BLaER1 treated with 17β-estradiol and CSF1 and Interleukin-3, amounts not matched to agents 10 nM and 100 nM (cell line): ENCODE data around the gene NLGN1.

Experiments used
- H3K27ac ChIP-seq, 11 experiments: shearing (Covaris generic); formaldehyde crosslinking; 2 replicates each; pipeline ENCODE4 v1.8.1; 2022
- H3K27me3 ChIP-seq, 11 experiments: shearing (Covaris generic); formaldehyde crosslinking; 2 replicates each; pipeline ENCODE4 v1.8.1; 2022
- H3K36me3 ChIP-seq, 11 experiments: shearing (Covaris generic); formaldehyde crosslinking; 2 replicates each; pipeline ENCODE4 v1.8.1; 2022
- H3K4me1 ChIP-seq, 10 experiments: shearing (Covaris generic); formaldehyde crosslinking; 2 replicates each; pipeline ENCODE4 v1.8.1; 2022
- H3K4me2 ChIP-seq, 11 experiments: shearing (Covaris generic); formaldehyde crosslinking; 2 replicates each; pipeline ENCODE4 v1.8.1; 2022
- H3K4me3 ChIP-seq, 10 experiments: shearing (Covaris generic); formaldehyde crosslinking; 2 replicates each; pipeline ENCODE4 v1.8.1; 2022
- H3K9ac ChIP-seq, 11 experiments: shearing (Covaris generic); formaldehyde crosslinking; 2 replicates each; pipeline ENCODE4 v1.8.1; 2022
- H3K9me3 ChIP-seq, 11 experiments: shearing (Covaris generic); formaldehyde crosslinking; replicated peaks in 1 of 11; 2 replicates each; pipeline ENCODE4 v1.8.1; 2022
- H4K20me1 ChIP-seq, 11 experiments: shearing (Covaris generic); formaldehyde crosslinking; 2 replicates each; pipeline ENCODE4 v1.8.1; 2022
- Cebpa-rat ChIP-seq, 11 experiments: shearing (Covaris generic); IDR thresholded peaks; 2 replicates each; pipeline ENCODE4 v1.8.1; 2022

NLGN1 gene

GRCh38 chr3:174310475-174310983 lies 913.0 kb downstream of the NLGN1 start:
- H3K27me3 ChIP-seq: no peaks in the 10 kb centered on the region
- no peak overlapping the region for H3K4me2 ChIP-seq
- H3K36me3 ChIP-seq: no peaks in the 10 kb centered on the region
- H3K9me3 ChIP-seq: no peaks in the 10 kb centered on the region
- H3K27ac ChIP-seq: no peak overlapping the region
- H4K20me1 ChIP-seq: no peaks in the 10 kb centered on the region
- H3K9ac ChIP-seq: no peak overlapping the region
- TF ChIP-seq Cebpa-rat (IDR thresholded peaks at IDR 0.05): no peak
- no peak overlapping the region for H3K4me3 ChIP-seq
- H3K4me1 ChIP-seq: peaks cover 0 to 19% (median 0%) of the 10 kb centered on the region in 10 experiments; a peak in 4 of 20 replicates

DNA sequence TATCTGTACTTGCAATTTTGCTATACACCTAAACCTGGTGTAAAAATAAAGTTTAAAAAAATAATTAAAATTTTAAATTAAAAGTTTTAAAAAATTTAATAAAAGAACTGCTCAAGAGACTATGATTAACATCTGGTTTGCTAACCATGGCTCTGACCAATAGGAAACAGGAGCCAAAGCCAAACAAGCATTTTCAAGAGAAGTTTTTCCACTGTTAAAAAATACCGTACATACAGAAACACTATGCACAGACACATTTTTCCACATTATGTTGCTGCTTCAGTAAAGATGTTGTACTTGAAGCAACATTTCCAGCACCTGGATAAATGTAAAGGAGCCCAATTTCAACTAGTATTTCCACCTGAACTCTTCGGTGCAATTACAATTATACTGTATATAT lies 917.7 kb downstream of the NLGN1 start:
- Histone ChIP-seq H3K27ac (no peak overlapping the region), H3K4me2 (no peak overlapping the region), H3K4me3 (no peak overlapping the region), H3K9ac (no peak overlapping the region), H4K20me1 (no peaks in the 10 kb centered on the region), H3K27me3 (no peaks in the 10 kb centered on the region), H3K36me3 (no peaks in the 10 kb centered on the region), H3K4me1 (no peaks in the 10 kb centered on the region), H3K9me3 (peaks cover 0 to under 1% (median 0%) of the 10 kb centered on the region in 11 experiments; a peak in 2 of 22 replicates)
- no peak for TF ChIP-seq Cebpa-rat (IDR thresholded peaks at IDR 0.05)

DNA sequence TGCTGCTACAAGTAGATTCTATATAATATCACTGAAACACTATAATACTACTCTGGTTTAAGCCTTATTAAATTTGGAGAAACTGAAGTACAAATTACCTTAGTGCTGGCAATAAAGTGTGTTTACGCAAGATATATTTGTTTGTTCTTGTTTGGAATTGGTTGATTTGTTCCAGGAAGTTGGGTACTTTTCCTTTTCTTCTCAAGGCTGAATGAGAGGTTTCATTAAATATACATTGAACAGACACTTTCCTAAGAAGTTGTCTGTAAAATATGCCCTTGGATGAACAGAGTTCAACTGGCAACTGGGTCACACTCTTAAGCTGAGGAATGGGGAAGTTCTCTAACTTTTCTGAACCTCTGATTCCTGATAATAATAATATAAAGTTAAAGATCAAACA lies 919.5 kb downstream of the NLGN1 start:
- Histone ChIP-seq H3K4me1 (no peaks in the 10 kb centered on the region), H4K20me1 (no peaks in the 10 kb centered on the region), H3K9me3 (peaks cover 0 to 13% (median 4%) of the 10 kb centered on the region in 11 experiments; a peak in 7 of 22 replicates), H3K36me3 (no peaks in the 10 kb centered on the region), H3K4me3 (no peak overlapping the region), H3K27ac (no peak overlapping the region), H3K27me3 (no peaks in the 10 kb centered on the region), H3K4me2 (no peak overlapping the region), H3K9ac (no peak overlapping the region)
- no peak for TF ChIP-seq Cebpa-rat (IDR thresholded peaks at IDR 0.05)

DNA sequence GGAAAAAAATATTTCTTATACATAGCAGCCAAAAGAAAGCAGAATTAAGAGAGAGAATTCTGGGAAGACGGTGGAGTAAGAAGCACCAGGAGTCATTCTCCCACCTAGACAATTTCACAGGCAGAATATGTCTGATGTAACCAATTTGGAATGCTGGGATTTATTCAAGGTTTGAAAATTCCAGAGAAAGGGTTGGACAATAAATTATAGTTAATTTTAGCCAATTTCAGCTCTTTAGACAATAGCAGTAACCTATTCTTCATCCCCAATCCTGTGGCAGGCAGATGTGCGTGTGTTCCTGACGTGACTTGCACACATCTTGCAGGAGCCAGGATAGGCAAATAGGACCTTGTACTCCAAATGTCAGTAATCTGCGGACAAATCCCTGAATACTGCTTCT lies 920.6 kb downstream of the NLGN1 start:
- Histone ChIP-seq H3K4me1 (no peaks in the 10 kb centered on the region), H3K36me3 (no peaks in the 10 kb centered on the region), H3K9ac (no peak overlapping the region), H3K27ac (no peak overlapping the region), H3K27me3 (no peaks in the 10 kb centered on the region), H3K4me2 (no peak overlapping the region), H4K20me1 (no peaks in the 10 kb centered on the region), H3K9me3 (peaks cover 0 to 13% (median 4%) of the 10 kb centered on the region in 11 experiments; a peak in 7 of 22 replicates), H3K4me3 (no peak overlapping the region)
- TF ChIP-seq Cebpa-rat (IDR thresholded peaks at IDR 0.05): no peak

- H3K27me3 ChIP-seq: no peaks in the 10 kb centered on the region
- no peak for TF ChIP-seq Cebpa-rat (IDR thresholded peaks at IDR 0.05)
- no peaks in the 10 kb centered on the region for H4K20me1 ChIP-seq
- no peak overlapping the region for H3K9ac ChIP-seq
- no peak overlapping the region for H3K4me2 ChIP-seq
- H3K4me1 ChIP-seq: peaks cover 0 to 13% (median 0%) of the 10 kb centered on the region in 10 experiments; a peak in 4 of 20 replicates
- no peaks in the 10 kb centered on the region for H3K36me3 ChIP-seq
- H3K9me3 ChIP-seq: peaks cover 0 to 13% (median 4%) of the 10 kb centered on the region in 11 experiments; a peak in 7 of 22 replicates
- no peak overlapping the region for H3K27ac ChIP-seq
- no peak overlapping the region for H3K4me3 ChIP-seq
These were observed 924.0 kb downstream of the NLGN1 start for GRCh38 chr3:174321548-174321947.

GRCh38 chr3:174322789-174323188 lies 925.2 kb downstream of the NLGN1 start:
- Histone ChIP-seq H3K4me1 (peaks cover 0 to 13% (median 0%) of the 10 kb centered on the region in 10 experiments; a peak in 4 of 20 replicates), H3K9me3 (peaks cover 0 to 13% (median 4%) of the 10 kb centered on the region in 11 experiments; a peak in 7 of 22 replicates), H3K4me3 (no peak overlapping the region), H3K27ac (no peak overlapping the region), H3K4me2 (no peak overlapping the region), H3K9ac (no peak overlapping the region), H3K36me3 (no peaks in the 10 kb centered on the region), H4K20me1 (no peaks in the 10 kb centered on the region), H3K27me3 (no peaks in the 10 kb centered on the region)
- no peak for TF ChIP-seq Cebpa-rat (IDR thresholded peaks at IDR 0.05)

GRCh38 chr3:174325171-174325570 lies 927.6 kb downstream of the NLGN1 start:
- Histone ChIP-seq H3K4me2 (no peak overlapping the region), H3K9me3 (peaks cover 0 to 13% (median 4%) of the 10 kb centered on the region in 11 experiments; a peak in 7 of 22 replicates), H3K27ac (no peak overlapping the region; a peak in 1 of 22 replicates), H3K36me3 (no peaks in the 10 kb centered on the region), H3K4me1 (peaks cover 0 to 36% (median 0%) of the 10 kb centered on the region in 10 experiments; a peak in 7 of 20 replicates), H3K9ac (no peak overlapping the region), H4K20me1 (no peaks in the 10 kb centered on the region), H3K4me3 (no peak overlapping the region), H3K27me3 (no peaks in the 10 kb centered on the region)
- no peak for TF ChIP-seq Cebpa-rat (IDR thresholded peaks at IDR 0.05)

GRCh38 chr3:174325834-174326700 lies 928.5 kb downstream of the NLGN1 start:
- Histone ChIP-seq H3K4me1 (peaks cover 0 to 44% (median 3%) of the 10 kb centered on the region in 10 experiments; a peak in 8 of 20 replicates), H3K27me3 (no peaks in the 10 kb centered on the region), H3K9me3 (peaks cover 0 to 4% (median 2%) of the 10 kb centered on the region in 11 experiments; a peak in 6 of 22 replicates), H3K4me3 (no peak overlapping the region), H3K4me2 (peak overlapping the region in 1 of 11 experiments; percentile 32; a peak in 3 of 22 replicates), H3K36me3 (no peaks in the 10 kb centered on the region), H4K20me1 (no peaks in the 10 kb centered on the region), H3K27ac (no peak overlapping the region), H3K9ac (no peak overlapping the region)
- TF ChIP-seq Cebpa-rat (IDR thresholded peaks at IDR 0.05): no peak

GRCh38 chr3:174329321-174329720 lies 931.8 kb downstream of the NLGN1 start:
- Histone ChIP-seq H3K9me3 (peaks cover 0 to 8% (median 0%) of the 10 kb centered on the region in 11 experiments; a peak in 2 of 22 replicates), H4K20me1 (no peaks in the 10 kb centered on the region), H3K4me3 (no peak overlapping the region), H3K36me3 (no peaks in the 10 kb centered on the region), H3K4me2 (peak overlapping the region in 2 of 11 experiments; percentile 21 to 64; a peak in 3 of 22 replicates), H3K4me1 (peaks cover 0 to 75% (median 7%) of the 10 kb centered on the region in 10 experiments; a peak in 9 of 20 replicates), H3K27ac (peak overlapping the region in 2 of 11 experiments; percentile 93 to 96; a peak in 3 of 22 replicates), H3K9ac (no peak overlapping the region), H3K27me3 (no peaks in the 10 kb centered on the region)
- no peak for TF ChIP-seq Cebpa-rat (IDR thresholded peaks at IDR 0.05)
